ENCODE measurements around the gene EVA1B. TPM values are rescaled to one million over a fixed set of nuclear protein-coding genes. Genes with fewer than 3 reads are reported as not detected.

The EVA1B gene
- total RNA-seq, 1 donor from 2014 or later = 34.5 TPM

GRCh38 chr1:36284061-36284460, 39.4 kb downstream of the EVA1B start:
- no peak for DNase-seq (ENCODE audit: low spot score)

- DNase-seq (ENCODE audit: low spot score) = no peak
These were observed 43.6 kb downstream of the EVA1B start for GRCh38 chr1:36279789-36280296.

GRCh38 chr1:36279110-36279788, 44.2 kb downstream of the EVA1B start:
- no peak for DNase-seq (ENCODE audit: low spot score)

GRCh38 chr1:36276688-36277087, 46.8 kb downstream of the EVA1B start:
- no peak for DNase-seq (ENCODE audit: low spot score)

- no peak for DNase-seq (ENCODE audit: low spot score)
These were observed 49.2 kb downstream of the EVA1B start for GRCh38 chr1:36274201-36274600.

GRCh38 chr1:36273024-36273423, 50.4 kb downstream of the EVA1B start:
- DNase-seq (ENCODE audit: low spot score) = no peak

Other genes with a start within 250 kb of the EVA1B start
- gene TEKT2, start 239.6 kb downstream of the EVA1B start, total RNA-seq = 0.35 TPM
- gene ADPRS, start 234.8 kb downstream of the EVA1B start, total RNA-seq = 21.8 TPM
- gene COL8A2, start 198.4 kb downstream of the EVA1B start, total RNA-seq = 3.3 TPM
- gene TRAPPC3, start 174.2 kb downstream of the EVA1B start, total RNA-seq = 68.3 TPM
- gene MAP7D1, start 167.5 kb downstream of the EVA1B start, total RNA-seq = 225 TPM
- gene THRAP3, start 99.2 kb downstream of the EVA1B start, total RNA-seq = 94.3 TPM
- 2.6 TPM for gene SH3D21, start 17.3 kb downstream of the EVA1B start, total RNA-seq
- gene STK40, start 62.3 kb upstream of the EVA1B start, total RNA-seq = 84.0 TPM
- gene LSM10, start 74.3 kb upstream of the EVA1B start, total RNA-seq = 50.1 TPM
- gene OSCP1, start 126.8 kb upstream of the EVA1B start, total RNA-seq = 7.0 TPM
- 83.4 TPM for gene MRPS15, start 140.7 kb upstream of the EVA1B start, total RNA-seq
- gene CSF3R, start 159.3 kb upstream of the EVA1B start, total RNA-seq = 82.0 TPM

All from mesenteric fat pad (tissue), 1 donor.